ENCODE measurements around the gene LBH. TPM values are rescaled to one million over a fixed set of nuclear protein-coding genes. Genes with fewer than 3 reads are reported as not detected.

Gene LBH
- total RNA-seq (2021; fragmentation: NEBNext Ultra II Directional; extraction: Animal tissue kit (Norgen Biotek cat#: 25700)), result 10 to 100 TPM; 24.4 to 99.2 (median 92.8) TPM
- long read RNA-seq, transcript LBH-201 (3 exons, 3,095 nt), result major isoform, 9 of 10 reads
- long read RNA-seq, partial matches to known transcripts, result 0 of 10 reads
- long read RNA-seq, other reads (novel, unspliced or antisense), result 1 of 10 reads

DNA sequence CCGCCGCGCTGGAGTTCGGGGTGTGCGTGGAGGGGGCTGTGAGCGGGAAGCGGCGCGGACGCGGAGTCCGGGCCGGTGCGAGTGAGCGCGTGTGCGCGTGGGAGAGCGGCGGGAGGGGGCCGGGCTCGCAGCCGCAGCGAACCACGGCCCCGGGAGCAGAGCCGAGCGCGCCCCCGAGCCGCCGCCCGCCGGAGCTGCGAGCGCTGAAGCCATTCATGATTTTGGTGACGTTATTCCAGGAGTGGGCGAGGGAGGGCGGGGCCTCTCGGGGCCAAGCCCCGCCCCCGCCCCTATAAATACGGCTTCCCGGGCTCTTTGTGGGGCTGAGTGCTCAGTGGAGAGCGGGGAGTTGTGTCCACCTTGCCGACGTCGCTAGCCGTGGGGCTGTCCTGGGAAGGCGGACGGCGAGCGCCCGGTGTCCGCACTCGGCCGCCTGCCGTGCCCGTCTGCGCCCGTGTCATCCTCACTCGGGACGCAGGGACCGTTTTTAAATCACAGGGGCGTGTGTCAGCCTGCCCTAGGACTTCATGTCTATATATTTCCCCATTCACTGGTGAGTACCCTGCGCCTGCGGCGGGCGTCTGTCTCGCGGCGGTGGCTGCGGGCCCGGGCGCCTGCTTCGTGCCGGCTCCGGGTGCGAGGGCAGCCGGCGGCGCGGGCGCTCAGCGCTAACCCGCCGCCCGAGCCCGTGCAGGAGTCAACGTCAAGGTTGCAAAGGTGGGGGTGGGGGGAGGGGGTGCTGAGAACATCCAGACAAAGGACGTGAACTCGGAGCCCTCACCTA, at the start of gene LBH:
Gene LBH (plus strand): TSS at position 323 of the 784 bp plus-strand sequence. CDS start 205 bp downstream, at position 528.
- peak; percentile 54 for DNase-seq
- Mint-ChIP-seq H3K36me3 (ENCODE audit: low read depth) (peaks cover 8% of the 10 kb centered on the region; the same call in 1 of the 2 replicates), H3K4me1 (ENCODE audit: low read depth) (peaks cover 43% of the 10 kb centered on the region), H3K27me3 (ENCODE audit: insufficient read depth) (peaks cover 14% of the 10 kb centered on the region; the same call in 1 of the 2 replicates), H3K4me3 (peak within 1 kb of the TSS; percentile 89), H3K27ac (no peak within 1 kb of the TSS; the same call in 1 of the 2 replicates), H3K9me3 (no peaks in the 10 kb centered on the region)
- TF ChIP-seq, protein P1, sequence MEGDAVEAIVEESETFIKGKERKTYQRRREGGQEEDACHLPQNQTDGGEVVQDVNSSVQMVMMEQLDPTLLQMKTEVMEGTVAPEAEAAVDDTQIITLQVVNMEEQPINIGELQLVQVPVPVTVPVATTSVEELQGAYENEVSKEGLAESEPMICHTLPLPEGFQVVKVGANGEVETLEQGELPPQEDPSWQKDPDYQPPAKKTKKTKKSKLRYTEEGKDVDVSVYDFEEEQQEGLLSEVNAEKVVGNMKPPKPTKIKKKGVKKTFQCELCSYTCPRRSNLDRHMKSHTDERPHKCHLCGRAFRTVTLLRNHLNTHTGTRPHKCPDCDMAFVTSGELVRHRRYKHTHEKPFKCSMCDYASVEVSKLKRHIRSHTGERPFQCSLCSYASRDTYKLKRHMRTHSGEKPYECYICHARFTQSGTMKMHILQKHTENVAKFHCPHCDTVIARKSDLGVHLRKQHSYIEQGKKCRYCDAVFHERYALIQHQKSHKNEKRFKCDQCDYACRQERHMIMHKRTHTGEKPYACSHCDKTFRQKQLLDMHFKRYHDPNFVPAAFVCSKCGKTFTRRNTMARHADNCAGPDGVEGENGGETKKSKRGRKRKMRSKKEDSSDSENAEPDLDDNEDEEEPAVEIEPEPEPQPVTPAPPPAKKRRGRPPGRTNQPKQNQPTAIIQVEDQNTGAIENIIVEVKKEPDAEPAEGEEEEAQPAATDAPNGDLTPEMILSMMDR (IDR thresholded peaks at IDR 0.05), result no peak

- H3K4me1 Mint-ChIP-seq (ENCODE audit: low read depth), result 0 out of 2 replicates have a peak, but pooled peaks cover under 1% of the 10 kb centered on the region
- DNase-seq, result no peak
- no peaks in the 10 kb centered on the region for H3K36me3 Mint-ChIP-seq (ENCODE audit: low read depth)
- peaks cover 27% of the 10 kb centered on the region for H3K27me3 Mint-ChIP-seq (ENCODE audit: insufficient read depth)
- no peak overlapping the region for H3K27ac Mint-ChIP-seq
- no peaks in the 10 kb centered on the region for H3K9me3 Mint-ChIP-seq
- TF ChIP-seq, protein P1 (IDR thresholded peaks at IDR 0.05), result no peak
- H3K4me3 Mint-ChIP-seq, result no peak overlapping the region
Measured at GRCh38 chr2:30184035-30184434, 47.3 kb upstream of the LBH start.

GRCh38 chr2:30185178-30185577, 46.2 kb upstream of the LBH start:
- no peaks in the 10 kb centered on the region for H3K4me1 Mint-ChIP-seq (ENCODE audit: low read depth)
- no peak overlapping the region for H3K27ac Mint-ChIP-seq
- H3K4me3 Mint-ChIP-seq, result no peak overlapping the region
- TF ChIP-seq, protein P1 (IDR thresholded peaks at IDR 0.05), result no peak
- DNase-seq, result no peak
- H3K36me3 Mint-ChIP-seq (ENCODE audit: low read depth), result no peaks in the 10 kb centered on the region
- no peaks in the 10 kb centered on the region for H3K9me3 Mint-ChIP-seq
- H3K27me3 Mint-ChIP-seq (ENCODE audit: insufficient read depth), result peaks cover 20% of the 10 kb centered on the region

DNA sequence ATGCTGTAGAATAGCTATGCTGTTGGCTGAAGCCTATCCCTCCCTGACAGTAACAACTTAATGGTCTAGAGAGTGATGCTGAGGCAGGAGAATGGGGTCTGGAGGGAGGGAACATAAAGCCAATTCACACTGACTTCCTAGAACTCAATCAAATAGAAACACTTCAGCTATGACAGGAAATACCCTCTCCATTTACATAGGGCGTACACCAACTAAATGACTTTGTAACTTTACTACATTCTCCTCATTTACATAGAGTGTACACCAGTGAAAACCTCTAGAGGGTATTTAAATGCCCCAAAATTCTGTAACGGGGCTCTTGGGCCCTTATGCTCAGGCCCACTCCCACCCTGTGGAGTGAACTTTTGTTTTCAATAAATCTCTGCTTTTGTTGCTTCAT, 43.0 kb upstream of the LBH start:
- no peak for DNase-seq
- H3K4me3 Mint-ChIP-seq, result no peak overlapping the region
- H3K27me3 Mint-ChIP-seq (ENCODE audit: insufficient read depth), result peaks cover 21% of the 10 kb centered on the region
- H3K36me3 Mint-ChIP-seq (ENCODE audit: low read depth), result no peaks in the 10 kb centered on the region
- no peaks in the 10 kb centered on the region for H3K9me3 Mint-ChIP-seq
- H3K27ac Mint-ChIP-seq, result no peak overlapping the region
- TF ChIP-seq, protein P1 (IDR thresholded peaks at IDR 0.05), result no peak
- H3K4me1 Mint-ChIP-seq (ENCODE audit: low read depth), result peaks cover 7% of the 10 kb centered on the region; the same call in 1 of the 2 replicates

- Mint-ChIP-seq H3K9me3 (no peaks in the 10 kb centered on the region), H3K36me3 (ENCODE audit: low read depth) (no peaks in the 10 kb centered on the region), H3K4me1 (ENCODE audit: low read depth) (peaks cover 17% of the 10 kb centered on the region; the same call in 1 of the 2 replicates), H3K27me3 (ENCODE audit: insufficient read depth) (peaks cover 29% of the 10 kb centered on the region), H3K4me3 (no peak overlapping the region), H3K27ac (no peak overlapping the region)
- TF ChIP-seq, protein P1 (IDR thresholded peaks at IDR 0.05), result no peak
- DNase-seq, result no peak
Measured at GRCh38 chr2:30190637-30191036, 40.7 kb upstream of the LBH start.
